Keratinocyte (primary cell): ENCODE measurements around the gene IGFLR1.

Experiments used
- EZH2 ChIP-seq: IDR thresholded peaks from one replicate; pipeline ENCODE4 v1.6.1; 2012; ENCODE audit warnings: inconsistent platforms, mild to moderate bottlenecking, low read length, moderate library complexity
- TF ChIP-seq, protein P1 (sequence below), 3 experiments: IDR thresholded peaks in 1 of 3; conservative IDR thresholded peaks in 1 of 3; optimal IDR thresholded peaks in 1 of 3; 2 replicates in 2 of 3; 3 replicates in 1 of 3; pipeline versions ENCODE3 to v1.5.1; 2011; ENCODE audit warnings: low read length in 3 of 3, mild to moderate bottlenecking in 3 of 3, moderate library complexity in 2 of 3, control low read depth in 1 of 3, inconsistent platforms in 1 of 3; ENCODE audit not compliant: insufficient read depth in 2 of 3; ENCODE audit errors: extremely low read depth in 1 of 3

DNA sequence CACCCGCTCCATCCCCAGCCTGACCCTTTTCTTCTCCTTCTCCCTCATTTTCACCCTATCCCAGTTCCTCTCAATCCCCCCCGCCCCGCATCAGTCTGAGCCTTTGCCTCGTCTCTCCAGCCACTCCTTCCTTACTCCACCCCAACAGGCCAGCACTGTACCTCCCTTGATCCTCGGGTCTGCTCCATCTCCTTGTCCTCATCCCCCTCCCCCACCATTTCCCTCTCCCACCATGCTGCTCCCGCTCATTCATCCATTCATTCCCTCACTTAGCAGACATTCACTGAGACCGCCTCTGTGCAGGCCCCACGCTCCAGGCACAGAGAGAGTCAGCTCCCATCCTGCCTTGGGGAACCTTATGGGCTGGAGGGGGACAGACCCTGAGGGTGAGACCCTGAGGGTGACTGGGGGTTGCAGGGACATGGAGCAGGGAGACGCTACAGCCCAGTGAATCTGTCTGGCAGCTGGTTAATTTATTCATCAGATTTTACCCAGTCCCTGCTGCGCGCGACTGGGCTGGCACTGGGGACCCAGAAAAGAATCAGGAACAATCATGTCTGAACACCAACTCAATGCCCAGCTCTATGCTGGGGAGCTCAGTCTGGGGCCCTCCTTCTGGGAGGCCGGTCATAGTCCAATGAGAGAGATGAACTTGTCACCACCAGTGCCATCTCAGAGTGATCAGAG, 34.0 kb upstream of the IGFLR1 start:
- TF ChIP-seq, protein P1, sequence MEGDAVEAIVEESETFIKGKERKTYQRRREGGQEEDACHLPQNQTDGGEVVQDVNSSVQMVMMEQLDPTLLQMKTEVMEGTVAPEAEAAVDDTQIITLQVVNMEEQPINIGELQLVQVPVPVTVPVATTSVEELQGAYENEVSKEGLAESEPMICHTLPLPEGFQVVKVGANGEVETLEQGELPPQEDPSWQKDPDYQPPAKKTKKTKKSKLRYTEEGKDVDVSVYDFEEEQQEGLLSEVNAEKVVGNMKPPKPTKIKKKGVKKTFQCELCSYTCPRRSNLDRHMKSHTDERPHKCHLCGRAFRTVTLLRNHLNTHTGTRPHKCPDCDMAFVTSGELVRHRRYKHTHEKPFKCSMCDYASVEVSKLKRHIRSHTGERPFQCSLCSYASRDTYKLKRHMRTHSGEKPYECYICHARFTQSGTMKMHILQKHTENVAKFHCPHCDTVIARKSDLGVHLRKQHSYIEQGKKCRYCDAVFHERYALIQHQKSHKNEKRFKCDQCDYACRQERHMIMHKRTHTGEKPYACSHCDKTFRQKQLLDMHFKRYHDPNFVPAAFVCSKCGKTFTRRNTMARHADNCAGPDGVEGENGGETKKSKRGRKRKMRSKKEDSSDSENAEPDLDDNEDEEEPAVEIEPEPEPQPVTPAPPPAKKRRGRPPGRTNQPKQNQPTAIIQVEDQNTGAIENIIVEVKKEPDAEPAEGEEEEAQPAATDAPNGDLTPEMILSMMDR (optimal IDR thresholded peaks at IDR 0.05 in 1 of 3, IDR thresholded peaks at IDR 0.05 in 1 of 3, conservative IDR thresholded peaks at IDR 0.05 in 1 of 3; ENCODE audit: extremely low read depth in 1 of 3, insufficient read depth in 2 of 3, low read length in 3 of 3): no peak
- TF ChIP-seq EZH2: no peak
